Heart left ventricle (tissue), 13 donors: ENCODE results near the gene ZMIZ1.

ENCODE experiments used
- CTCF ChIP-seq, 12 donors: fragments of 200-600 bp; sonication (generic) in 4 of 12; IDR thresholded peaks; one replicate each; pipeline versions ENCODE4 v1.5.0 to v1.8.0; 2018 to 2022; ENCODE audit warnings: antibody characterized with exemption in 12 of 12, mild to moderate bottlenecking in 5 of 12
- POLR2A ChIP-seq, 2 donors: fragments of 450-650 bp; IDR thresholded peaks; one replicate each; pipeline ENCODE4 v1.6.1; 2017; ENCODE audit warnings: antibody characterized with exemption in 2 of 2, mild to moderate bottlenecking in 2 of 2, moderate library complexity in 2 of 2
- donor health status: ischemic (EF 13 %, LVEDD 7.1; RV severe dilation, severe dysfunction).
- donor health status: DM: no; HTN: yes; CAD: no.
- donor health status: DM: no; HTN: no; CAD: no.
- donor health status: ischemic (EF 25% LVEDD 6.9; RV normal size, moderate dysfunction).
- donor health status: ischemic (EF 25% LVEDD 5.7; RV mildly dilated, moderate dysfunction).
- donor health status: ischemic (EF 35%, LVEDD 5.7; RV mildly dilated, moderate dysfunction).
- donor health status: nonischemic (EF 11% LVEDD 7.7; RV severe dilation, severe dysfunction).
- donor health status: DM: yes; HTN: yes; CAD: no.
- donor health status: PGD.
- donor health status: ischemic (EF 29% LVEDD 5.4; RV normal size, mild dysfunction).
- donor health status: nonischemic (EF 23%, LVEDD 6.1; RV moderate dilation, normal function).

GRCh38 chr10:79178614-79179163, 109.9 kb downstream of the ZMIZ1 start:
- TF ChIP-seq CTCF (IDR thresholded peaks at IDR 0.05) = no peak
- TF ChIP-seq POLR2A (IDR thresholded peaks at IDR 0.05) = no peak
